NCI-H2227 (cell line): ENCODE results near the gene WDR13.
"Not testable (repeated sequence)": the region's sequence is repeated elsewhere in the genome, so short reads cannot be mapped to it uniquely, and the experiment has no call there.

Source experiments
- DNase-seq: peaks from one replicate; lab custom pipeline; 2025; ENCODE audit not compliant: unreplicated experiment; lab: John Stamatoyannopoulos, UW

Gene WDR13

GRCh38 chrX:48597353-48598264, at the start of gene WDR13:
Gene WDR13 (plus strand): TSS chrX:48597492. CDS start chrX:48597997, 505 bp downstream.
- DNase-seq = peak; percentile 99

DNA sequence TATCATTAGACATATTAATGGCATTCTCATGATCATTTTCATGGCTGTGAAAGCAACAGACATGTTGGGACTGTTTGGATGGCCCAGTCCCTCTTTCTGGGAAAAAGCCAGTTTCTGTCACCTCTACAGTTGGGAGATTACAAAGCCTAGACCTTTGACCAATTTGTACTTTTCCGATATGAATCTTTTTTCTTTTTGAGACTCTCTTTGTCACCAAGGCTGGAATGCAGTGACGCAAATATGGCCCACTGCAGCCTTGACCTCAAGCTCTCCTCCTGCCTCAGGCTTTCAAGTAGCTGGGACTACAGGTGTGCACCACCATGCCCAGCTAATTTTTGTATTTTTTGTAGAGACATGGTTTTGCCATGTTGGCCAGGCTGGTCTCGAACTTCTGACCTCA, 48.4 kb upstream of the WDR13 start:
- DNase-seq = no peak

DNA sequence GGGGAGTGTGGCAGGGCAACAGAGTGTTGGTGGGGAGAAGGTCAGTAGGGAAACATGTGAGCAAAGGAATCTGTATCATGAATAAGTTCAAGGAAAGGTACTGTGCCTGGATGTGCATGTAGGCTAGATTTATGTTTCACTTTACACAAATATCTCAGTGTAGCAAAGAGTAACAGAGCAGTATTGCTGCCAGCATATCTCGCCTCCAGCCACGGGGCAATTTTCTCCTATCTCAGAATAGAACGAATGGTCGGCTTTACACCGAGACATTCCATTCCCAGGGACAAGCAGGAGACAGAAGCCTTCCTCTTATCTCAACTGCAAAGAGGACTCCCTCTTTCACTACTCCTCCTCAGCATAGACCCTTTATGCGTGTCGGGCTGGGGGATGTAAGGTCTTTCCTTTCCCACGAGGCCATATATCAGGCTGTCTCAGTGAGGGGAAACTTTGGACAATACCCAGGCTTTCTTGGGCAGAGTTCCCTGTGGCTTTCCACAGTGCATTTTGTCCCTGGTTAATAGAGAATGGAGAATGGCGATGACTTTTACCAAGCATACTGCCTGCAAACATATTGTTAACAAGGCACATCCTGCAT, 41.5 kb upstream of the WDR13 start:
- not testable (repeated sequence) for DNase-seq

DNA sequence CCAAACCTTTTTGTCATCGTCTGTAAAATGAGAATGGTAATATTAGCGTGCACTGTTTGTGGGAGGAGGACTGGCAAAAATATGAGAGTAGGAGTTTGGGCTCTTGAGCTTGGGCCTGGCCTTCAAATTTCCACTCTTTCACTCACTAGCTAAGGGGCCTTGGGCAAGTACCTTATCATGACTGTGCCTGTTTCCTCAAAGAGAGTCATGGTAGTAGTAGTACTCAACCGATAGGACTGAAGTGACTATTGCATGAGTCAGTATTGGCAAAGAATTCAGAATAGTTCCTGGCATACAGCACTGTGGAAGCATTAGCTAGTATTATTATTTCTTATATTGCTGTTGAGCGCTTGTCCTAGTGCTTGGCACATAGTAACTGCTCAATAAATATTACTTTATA, 39.0 kb upstream of the WDR13 start:
- DNase-seq = no peak

DNA sequence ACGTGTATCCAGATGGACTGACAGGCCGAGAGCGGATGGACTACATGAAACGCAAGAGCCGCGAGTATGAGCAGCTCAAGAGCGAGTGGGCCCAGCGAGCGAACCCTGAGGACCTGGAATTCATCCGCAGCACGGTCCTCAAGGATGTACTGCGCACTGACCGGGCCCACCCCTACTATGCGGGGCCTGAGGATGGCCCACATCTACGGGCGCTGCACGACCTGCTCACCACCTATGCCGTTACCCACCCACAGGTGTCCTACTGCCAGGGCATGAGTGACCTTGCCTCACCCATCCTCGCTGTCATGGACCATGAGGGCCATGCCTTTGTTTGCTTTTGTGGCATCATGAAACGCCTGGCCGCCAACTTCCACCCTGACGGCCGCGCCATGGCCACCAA, 37.7 kb upstream of the WDR13 start:
- DNase-seq = no peak

- no peak for DNase-seq
These were observed 37.2 kb upstream of the WDR13 start for GRCh38 chrX:48560056-48560455.

GRCh38 chrX:48560681-48561080, 36.6 kb upstream of the WDR13 start:
- no peak for DNase-seq

GRCh38 chrX:48569958-48570357, 27.3 kb upstream of the WDR13 start:
- no peak for DNase-seq

GRCh38 chrX:48573690-48574269, 23.5 kb upstream of the WDR13 start:
- DNase-seq = peak; percentile 89

- peak; percentile 98 for DNase-seq
These were observed 22.7 kb upstream of the WDR13 start, which contains the start of gene RBM3 for GRCh38 chrX:48574270-48575266. Gene RBM3 (plus strand): TSS chrX:48574484. CDS start chrX:48575181, 697 bp downstream.

- DNase-seq = no peak
These were observed 21.6 kb upstream of the WDR13 start for GRCh38 chrX:48575642-48576041.

- no peak for DNase-seq
These were observed 21.2 kb upstream of the WDR13 start for GRCh38 chrX:48576108-48576507.

DNA sequence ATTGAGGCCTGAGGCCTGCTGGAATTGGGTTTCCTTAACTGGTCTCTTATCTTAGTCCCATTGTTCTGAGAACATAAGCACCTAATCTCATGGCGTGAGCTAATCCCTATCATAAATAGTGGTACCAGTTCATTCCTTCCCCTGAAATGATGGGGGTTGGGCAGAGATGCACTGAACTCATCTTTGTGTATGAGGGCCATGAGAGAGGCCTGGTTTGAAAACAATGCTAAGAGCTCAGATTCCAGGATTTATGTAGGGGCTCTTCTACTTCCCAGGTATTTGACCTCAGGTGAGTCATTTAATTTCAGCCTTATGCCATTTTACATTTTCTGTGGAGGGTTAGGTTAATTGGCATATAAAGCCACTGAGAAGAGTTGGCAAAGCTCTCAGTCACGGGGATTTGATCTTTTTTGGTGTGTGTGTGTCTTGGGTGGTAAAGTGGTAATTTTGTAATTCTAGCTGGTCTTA, 18.6 kb upstream of the WDR13 start:
- no peak for DNase-seq

DNA sequence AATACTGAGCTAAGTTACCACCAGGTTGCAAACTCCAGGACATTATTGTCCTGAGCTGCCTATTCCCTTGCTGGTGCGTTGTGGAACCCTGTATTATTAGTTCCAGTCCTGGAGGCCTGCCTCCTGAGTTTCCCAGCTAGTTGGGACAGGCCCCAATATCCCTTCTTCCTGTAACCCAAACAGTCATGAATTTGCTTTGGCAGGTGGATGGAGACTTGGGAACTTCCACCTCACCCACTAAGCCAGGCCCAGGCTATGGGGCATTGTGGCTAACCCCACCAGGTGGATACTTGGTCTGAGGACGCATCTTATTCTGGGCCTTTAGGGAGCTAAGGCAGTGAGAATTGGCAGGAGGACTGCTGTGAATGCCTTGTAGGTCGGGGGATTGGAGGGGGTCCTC, 18.0 kb upstream of the WDR13 start:
- no peak for DNase-seq

DNA sequence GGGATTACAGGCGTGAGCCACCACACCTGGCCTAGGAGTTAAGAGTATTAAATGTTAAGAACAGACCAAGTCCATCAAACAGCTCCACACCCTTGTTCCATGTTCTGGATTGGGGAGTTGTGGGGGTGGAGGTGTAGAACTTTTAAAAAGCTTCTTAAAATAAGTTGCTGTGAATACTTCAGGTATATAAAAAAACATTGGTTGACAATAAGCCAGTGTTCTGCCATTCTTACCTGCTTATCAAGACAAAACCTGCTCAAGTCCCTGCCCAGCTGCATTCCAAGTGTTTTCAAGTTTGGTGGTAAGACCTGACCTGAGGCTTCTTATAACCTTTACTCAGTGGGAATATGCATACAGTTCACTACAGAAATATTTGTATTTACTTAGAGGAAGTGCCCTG, 16.6 kb upstream of the WDR13 start:
- DNase-seq = no peak

DNA sequence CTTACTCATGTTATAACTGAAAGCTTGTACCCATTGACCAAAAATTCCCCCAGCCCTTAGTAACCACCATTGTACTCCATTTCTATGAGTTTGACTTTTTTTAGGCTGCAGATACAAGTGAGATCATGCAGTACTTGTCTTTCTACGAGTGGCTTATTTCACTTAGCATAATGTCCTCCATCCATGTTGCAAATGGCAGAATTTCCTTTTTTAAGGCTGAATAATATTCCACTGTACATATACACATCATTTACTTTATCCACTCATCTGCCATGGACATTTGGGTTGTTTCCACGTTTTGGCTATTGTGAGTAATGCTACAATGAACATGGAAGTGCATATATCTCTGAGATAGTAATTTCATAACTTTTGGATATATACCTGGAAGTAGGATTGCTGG, 12.6 kb upstream of the WDR13 start:
- DNase-seq = no peak

- DNase-seq = no peak
These were observed 7.7 kb upstream of the WDR13 start for GRCh38 chrX:48589482-48590162.

GRCh38 chrX:48590203-48591103, 6.8 kb upstream of the WDR13 start:
- no peak for DNase-seq

DNA sequence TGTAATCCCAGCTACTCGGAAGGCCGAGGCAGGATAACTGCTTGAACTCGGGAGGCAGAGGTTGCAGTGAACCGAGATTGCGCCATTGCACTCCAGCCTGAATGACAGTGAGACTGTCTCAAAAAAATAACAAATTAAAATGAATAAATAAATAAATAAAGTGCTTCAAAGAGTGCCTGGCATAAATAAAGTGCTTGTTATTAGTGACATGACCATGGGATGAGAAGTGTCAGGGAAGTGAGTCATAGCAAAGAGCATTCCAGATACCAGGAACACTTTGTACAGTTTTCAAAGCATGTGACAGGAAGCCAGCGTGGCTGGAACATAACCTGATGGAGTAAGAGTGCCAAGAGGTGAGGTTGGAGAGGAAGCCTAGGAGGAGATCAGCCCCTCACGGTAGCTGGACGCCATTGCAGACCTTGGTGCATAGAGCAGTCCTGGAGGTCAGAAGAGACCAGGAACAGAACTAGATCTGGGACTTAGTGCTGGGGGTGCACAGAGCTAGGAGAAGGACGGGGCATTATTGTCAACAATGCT, 6.0 kb upstream of the WDR13 start:
- DNase-seq = no peak
